Right atrium auricular region (tissue), 2 donors: ENCODE measurements around the gene MXRA8. TPM values are rescaled to one million over a fixed set of nuclear protein-coding genes. Genes with fewer than 3 reads are reported as not detected.

Experiments used
- DNase-seq: peaks from one replicate; pipeline ENCODE4 v3.0.0-alpha.2; 2019; ENCODE audit warnings: low spot score
- H3K27ac ChIP-seq, 2 donors: fragments of 200-600 bp; sonication (generic); 1 replicate in 1 of 2; 2 replicates in 1 of 2; pipeline ENCODE4 v1.5.1; 2016 to 2019
- H3K27me3 ChIP-seq, 2 donors: fragments of 200-600 bp; sonication (generic); one replicate each; pipeline versions ENCODE4 v1.5.1 to v1.6.0; 2017 to 2019
- H3K36me3 ChIP-seq: fragments of 200-600 bp; sonication (generic); one replicate; pipeline ENCODE4 v1.5.1; 2016
- H3K4me1 ChIP-seq, 2 donors: fragments of 200-600 bp; sonication (generic); one replicate each; pipeline versions ENCODE4 v1.5.1 to v1.6.0; 2017 to 2019
- H3K4me3 ChIP-seq, 2 donors: fragments of 200-600 bp; sonication (generic); 1 replicate in 1 of 2; 2 replicates in 1 of 2; pipeline ENCODE4 v1.5.1; 2017 to 2019; ENCODE audit warnings: mild to moderate bottlenecking in 1 of 2, moderate library complexity in 1 of 2
- H3K9me3 ChIP-seq, 2 donors: fragments of 200-600 bp; sonication (generic); one replicate each; pipeline ENCODE4 v1.5.1; 2019
- CTCF ChIP-seq, 2 donors: fragments of 200-600 bp; sonication (generic); IDR thresholded peaks; one replicate each; pipeline ENCODE4 v1.5.1; 2019; ENCODE audit warnings: antibody characterized with exemption in 2 of 2
- total RNA-seq, 2 donors: library from RNA; depleted of rRNA; stranded (reverse); fragments of >200 nt; gene quantifications; one replicate each; pipeline ENCODE4 v1.1.0, GENCODE V29; 2016

MXRA8 gene
- total RNA-seq, 2 donors from 2014 or later = 53.4 to 58.6 TPM

DNA sequence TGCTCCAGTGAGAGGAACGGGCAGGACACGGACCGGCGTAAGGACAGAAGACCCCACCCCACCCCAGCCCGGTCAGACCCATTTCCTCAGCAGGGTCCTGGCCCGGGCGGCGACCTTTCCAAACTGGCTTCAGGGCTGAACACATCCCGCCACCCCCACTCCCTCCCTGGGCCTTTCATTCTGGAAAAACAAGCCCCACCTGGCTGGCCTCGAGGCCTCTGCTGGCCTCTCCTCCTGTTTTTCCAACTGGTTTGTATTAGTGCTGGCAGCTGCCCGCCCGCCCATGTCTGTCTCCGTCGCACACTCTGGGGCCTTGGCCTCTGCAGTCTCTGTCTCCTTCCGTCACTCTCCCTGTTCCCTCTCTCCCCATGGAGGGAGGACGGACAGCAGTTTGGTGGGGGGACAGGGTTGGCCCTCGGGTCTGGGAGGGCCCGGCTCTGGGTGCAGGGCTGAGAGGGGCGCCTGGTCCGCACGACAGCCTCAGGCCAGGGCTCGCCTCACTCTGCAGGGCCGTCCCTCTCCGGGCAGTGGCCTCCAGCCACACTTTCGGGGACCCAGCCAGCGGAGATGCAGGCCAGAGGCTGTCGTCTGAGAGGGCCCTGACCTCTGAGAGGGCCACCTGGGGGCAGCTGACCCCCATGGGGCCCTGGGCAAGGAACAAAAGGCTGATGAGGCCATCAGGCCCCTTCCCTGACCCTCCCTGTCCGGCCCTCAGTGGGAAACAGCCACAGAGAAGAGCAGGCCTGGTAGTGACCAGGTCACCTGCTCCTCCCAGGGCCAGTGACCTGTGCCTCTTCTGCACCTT is 1.5 kb upstream of the MXRA8 start:
- Histone ChIP-seq H3K36me3 (no peaks in the 10 kb centered on the region), H3K4me3 (peak overlapping the region in 1 of 2 donors; percentile 55), H3K9me3 (no peaks in the 10 kb centered on the region), H3K27ac (peak overlapping the region; percentile 77 to 88), H3K27me3 (peaks cover 0 to 5% of the 10 kb centered on the region in 2 donors), H3K4me1 (peaks cover 0 to 62% of the 10 kb centered on the region in 2 donors)
- DNase-seq = no peak
- no peak for TF ChIP-seq CTCF (IDR thresholded peaks at IDR 0.05)

DNA sequence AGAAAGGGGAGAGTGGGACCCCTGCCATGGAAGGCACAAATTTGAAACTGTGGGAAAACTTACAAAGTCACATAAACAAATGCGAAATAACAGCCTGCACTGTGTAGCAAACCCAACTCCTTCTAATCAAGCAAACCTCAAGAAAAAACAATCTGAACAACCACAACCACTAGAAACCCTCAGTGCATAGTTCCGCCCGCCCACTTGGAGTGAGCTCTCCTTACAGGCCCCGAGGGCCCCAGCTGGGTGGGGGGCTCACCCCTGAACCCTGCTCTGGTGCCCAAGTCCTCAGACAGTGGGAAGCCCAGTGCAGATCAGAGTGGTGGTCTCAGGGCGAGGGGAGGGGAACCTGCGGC is 931 bp upstream of the MXRA8 start:
- no peaks in the 10 kb centered on the region for H3K9me3 ChIP-seq
- peak overlapping the region in 1 of 2 donors; percentile 55 for H3K4me3 ChIP-seq
- H3K27me3 ChIP-seq = peaks cover 1 to 11% of the 10 kb centered on the region in 2 donors
- peaks cover 4% of the 10 kb centered on the region for H3K36me3 ChIP-seq
- H3K27ac ChIP-seq = peak overlapping the region; percentile 77 to 88
- no peak for TF ChIP-seq CTCF (IDR thresholded peaks at IDR 0.05)
- no peak for DNase-seq
- H3K4me1 ChIP-seq = peaks cover 0 to 67% of the 10 kb centered on the region in 2 donors

DNA sequence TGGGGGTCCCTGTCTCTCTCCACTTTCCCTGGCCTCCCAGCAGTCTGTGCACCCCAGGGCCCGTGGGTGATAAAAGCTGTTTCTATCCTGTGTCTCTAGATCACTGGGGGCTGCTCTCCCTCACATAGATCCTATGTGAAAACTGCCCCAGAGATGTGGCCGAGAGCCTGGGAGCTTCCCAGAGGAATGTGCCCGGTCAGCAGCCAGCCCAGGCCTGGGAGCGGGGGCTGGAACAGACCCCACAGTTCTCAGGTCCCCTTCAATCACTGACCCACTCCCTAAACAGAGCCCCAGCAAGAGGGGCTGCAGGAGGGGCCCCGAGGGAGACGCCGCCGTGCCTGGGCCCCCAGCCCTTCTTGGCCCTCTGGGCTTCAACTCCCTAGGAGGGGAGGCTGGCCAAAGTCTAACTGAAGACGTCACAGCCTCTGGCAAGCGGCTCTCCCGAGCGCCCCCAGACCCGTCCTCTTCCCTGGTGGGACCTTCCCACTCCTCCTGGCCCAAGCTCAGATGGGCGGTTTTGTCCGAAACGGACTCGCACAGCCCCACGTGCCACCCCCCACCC is 403 bp downstream of the MXRA8 start:
- H3K27me3 ChIP-seq = peaks cover 6 to 19% of the 10 kb centered on the region in 2 donors
- peaks cover 0 to 81% of the 10 kb centered on the region in 2 donors for H3K4me1 ChIP-seq
- H3K27ac ChIP-seq = peak overlapping the region; percentile 77 to 88
- TF ChIP-seq CTCF (IDR thresholded peaks at IDR 0.05) = no peak
- H3K4me3 ChIP-seq = peak overlapping the region; percentile 42 to 55
- DNase-seq = no peak
- H3K9me3 ChIP-seq = no peaks in the 10 kb centered on the region
- peaks cover 8% of the 10 kb centered on the region for H3K36me3 ChIP-seq

DNA sequence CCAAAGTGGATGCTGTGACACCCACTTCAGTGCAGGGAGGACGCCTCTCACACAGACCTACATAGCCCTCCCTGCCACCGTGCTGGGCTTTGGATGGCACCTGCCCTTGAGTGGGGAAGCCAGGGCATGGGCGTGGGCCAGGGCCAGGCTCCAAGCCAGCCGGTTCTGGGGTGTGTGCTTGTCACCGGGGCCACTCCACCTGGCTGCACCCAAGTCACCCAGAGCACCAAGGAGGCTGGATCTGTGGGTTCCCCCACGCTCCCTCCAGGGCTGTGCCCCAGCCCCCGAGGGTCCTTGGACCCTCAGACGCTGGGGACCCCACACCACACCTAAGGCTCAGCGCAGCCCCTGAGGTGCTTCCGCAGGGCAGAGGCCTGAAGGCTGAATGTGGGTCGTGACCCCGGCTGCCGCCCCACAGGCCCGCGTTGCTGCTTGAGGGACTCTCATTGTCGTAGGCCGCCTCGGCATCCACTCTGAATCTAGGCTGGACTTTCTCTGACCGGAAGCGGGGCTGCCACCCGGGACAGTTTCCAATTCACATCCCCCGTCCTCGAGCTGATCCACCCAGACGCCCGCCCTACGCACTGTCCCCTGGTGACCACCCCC is 1.5 kb downstream of the MXRA8 start:
- Histone ChIP-seq H3K4me3 (peak overlapping the region; percentile 42 to 55), H3K27me3 (peaks cover 6 to 19% of the 10 kb centered on the region in 2 donors), H3K9me3 (no peaks in the 10 kb centered on the region), H3K4me1 (peaks cover 0 to 88% of the 10 kb centered on the region in 2 donors), H3K27ac (peak overlapping the region; percentile 77 to 88), H3K36me3 (peaks cover 8% of the 10 kb centered on the region)
- TF ChIP-seq CTCF (IDR thresholded peaks at IDR 0.05) = no peak
- DNase-seq = no peak

- Histone ChIP-seq H3K4me1 (peaks cover 0 to 88% of the 10 kb centered on the region in 2 donors), H3K4me3 (peak overlapping the region; percentile 42 to 55), H3K9me3 (no peaks in the 10 kb centered on the region), H3K27me3 (peaks cover 6 to 19% of the 10 kb centered on the region in 2 donors), H3K36me3 (peaks cover 8% of the 10 kb centered on the region), H3K27ac (peak overlapping the region; percentile 77 to 88)
- no peak for TF ChIP-seq CTCF (IDR thresholded peaks at IDR 0.05)
- no peak for DNase-seq
Measured at GRCh38 chr1:1356166-1356795, 2.1 kb downstream of the MXRA8 start.
